NCI-H1105 (cell line): ENCODE results near the gene EDDM3A.
A peak's percentile ranks its signal among the peaks of the same experiment; 100 is the strongest.
"Not testable (repeated sequence)": the region's sequence is repeated elsewhere in the genome, so short reads cannot be mapped to it uniquely, and the experiment has no call there.

Experiments used
- DNase-seq: peaks from one replicate; lab custom pipeline; 2025; lab: John Stamatoyannopoulos, UW

The EDDM3A gene, protein sequence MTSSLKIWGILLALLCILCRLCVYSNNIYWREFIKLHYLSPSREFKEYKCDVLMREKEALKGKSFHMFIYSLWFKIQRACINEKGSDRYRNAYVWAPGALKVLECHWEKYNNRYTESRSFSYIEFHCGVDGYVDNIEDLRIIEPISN

DNA sequence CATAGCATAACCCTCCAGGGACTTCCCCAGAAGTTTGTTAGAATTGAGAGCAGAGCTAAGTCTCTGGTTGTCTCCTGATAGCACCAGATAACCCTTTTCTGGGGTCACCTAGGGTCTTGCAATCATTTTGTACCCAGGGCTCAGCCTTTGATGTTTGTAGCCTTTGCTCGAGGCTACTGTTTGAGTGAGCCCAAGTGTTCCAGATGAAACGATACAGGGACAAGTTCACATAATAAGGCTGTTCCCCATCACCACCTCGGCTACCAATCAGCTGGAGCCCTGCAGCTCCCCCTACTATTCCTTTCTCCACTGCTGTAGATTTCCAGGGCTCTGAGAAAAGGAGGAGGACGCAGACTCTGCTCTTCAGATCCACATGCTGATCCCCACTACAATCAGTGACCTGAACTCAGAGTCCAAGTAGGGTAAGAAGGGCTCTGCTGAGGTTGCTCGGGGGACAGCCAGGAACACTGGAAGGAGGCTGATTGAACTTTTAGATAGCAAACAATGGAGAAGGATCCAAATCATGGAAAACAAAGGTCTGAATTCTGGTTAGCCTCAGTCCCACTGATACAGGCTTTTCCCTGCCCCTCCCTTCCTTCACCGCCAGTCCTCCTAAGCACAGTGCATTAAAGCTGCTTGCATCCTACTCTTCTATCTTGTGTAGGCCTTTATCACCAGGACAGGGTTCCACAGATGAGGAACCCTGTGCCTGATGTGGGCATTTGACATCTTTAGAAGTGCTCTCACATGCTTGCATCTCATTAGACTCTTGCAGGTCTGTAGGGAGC is at the start of gene EDDM3A:
Gene EDDM3A, plus strand, starts transcription at position 317 of the 788 bp plus-strand sequence. CDS start 1,694 bp downstream, outside the sequence.
- DNase-seq: no peak

DNA sequence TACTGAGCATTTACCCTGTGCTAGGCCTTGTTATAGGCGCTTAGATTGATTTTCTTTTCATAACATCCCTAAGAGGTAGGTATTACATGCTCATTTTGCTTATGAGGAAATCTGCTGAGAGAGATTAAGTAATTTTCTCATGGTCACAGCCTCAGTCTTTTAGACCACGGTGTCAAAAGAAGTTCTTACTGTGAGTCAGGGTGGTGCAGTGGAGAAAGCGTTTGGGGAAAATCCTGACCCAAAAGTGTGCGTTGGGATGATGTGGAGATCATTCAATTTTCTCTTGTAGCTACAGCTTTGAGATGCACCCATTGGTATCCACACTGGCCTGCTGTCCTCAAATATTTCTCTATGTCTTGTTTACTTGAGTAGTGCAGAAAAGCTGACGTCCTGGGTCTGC is 48.9 kb upstream of the EDDM3A start:
- DNase-seq: no peak

DNA sequence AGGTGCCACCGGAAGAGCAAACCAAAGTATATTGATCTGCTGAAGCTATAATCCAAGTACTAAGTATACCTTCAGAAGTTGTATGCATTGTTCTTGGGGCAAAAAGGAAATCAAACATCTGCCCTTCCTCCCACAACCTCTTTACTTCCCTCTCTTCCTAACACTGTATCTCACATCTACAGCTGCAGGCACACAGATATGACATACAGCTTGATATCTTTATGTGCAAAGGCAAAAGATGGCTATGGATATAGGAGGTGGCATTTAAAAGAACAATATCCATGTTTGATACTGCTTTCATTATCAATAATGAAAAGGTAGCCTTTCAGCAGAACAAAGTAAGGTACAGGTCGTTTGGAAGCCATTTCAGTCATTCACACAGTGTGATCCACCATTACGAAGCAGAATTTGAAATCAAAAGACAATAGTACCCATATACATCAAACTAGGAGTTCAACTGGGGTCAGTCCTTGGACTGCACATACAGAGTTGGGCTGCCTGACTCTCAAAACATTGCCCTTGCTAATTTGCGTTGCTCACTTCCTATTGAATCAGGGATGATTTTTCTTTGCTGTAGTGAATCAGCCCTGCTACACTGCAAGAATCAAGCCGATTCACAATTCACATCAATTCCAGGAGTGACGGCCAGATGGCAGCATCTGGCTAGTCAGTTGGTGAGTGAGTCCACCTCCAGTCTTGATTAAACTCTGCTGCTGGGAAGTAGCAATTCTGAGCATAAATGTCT is 48.2 kb upstream of the EDDM3A start:
- DNase-seq: peak; percentile 37

DNA sequence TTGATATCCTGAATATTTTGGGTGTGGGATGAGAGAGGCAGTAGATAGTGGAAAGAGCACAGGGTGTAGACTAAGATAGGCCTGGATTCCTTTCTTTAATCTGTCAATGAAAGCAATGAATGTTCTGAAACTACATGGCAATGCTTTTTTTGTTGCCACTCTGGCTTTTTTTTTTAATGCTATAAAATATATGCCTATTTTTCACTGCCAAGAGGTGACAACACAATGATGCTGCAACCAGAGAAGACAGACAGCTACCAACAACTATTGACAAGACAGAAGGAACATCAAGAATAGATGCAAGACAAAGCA is 47.7 kb upstream of the EDDM3A start:
- no peak for DNase-seq

DNA sequence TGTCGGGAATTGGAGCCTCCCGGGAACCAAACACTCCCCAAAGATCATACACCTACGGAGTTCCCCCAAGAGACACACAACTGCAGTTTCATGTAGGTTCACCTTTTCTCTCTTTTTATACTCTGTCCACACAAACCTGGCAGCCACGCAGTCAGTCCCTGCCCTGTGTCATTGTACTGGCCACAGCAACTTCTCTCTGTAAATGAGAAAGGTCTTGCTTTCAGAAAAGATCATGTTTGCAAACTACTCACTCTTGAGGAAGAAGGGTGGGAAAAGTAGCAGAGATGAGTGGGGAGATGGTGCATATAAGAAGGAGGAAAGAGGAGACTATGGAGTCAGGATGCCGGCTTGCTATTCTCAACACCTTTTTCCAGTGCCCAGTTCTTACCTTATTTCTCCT is 46.8 kb upstream of the EDDM3A start:
- DNase-seq: no peak

DNA sequence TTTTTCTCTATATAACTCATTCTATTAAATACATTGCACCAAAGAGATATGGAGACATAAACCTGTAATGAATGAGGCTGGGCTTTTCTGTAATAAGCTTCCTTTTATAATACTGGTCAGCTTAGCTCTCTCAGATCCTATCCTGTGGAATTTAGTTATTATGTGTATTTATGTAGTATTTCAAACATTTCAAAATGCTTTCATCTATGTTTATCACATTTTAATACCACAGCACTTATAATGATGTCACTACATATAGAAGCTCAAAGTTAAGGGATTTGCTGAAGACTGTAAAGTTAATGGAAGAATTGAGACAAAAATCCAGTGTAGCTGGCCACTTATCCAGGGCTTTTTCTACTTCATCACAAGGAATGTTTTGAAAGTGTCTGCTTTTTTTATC is 45.8 kb upstream of the EDDM3A start:
- no peak for DNase-seq

DNA sequence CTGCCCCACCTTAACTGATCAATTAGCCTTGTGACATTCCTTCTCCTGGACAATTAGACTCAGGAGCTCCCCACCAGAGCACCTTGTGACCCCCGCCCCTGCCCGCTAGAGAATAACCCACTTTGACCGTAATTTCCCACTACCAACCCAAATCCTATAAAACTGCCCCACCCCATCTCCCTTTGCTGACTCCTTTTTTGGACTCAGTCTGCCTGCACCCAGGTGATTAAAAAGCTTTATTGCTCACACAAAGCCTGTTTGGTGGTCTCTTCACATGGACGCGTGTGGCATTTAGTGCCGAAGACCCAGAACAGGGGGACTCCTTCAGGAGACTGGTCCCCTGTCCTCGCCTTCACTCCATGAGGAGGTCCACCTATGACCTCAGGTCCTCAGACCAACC is 44.7 kb upstream of the EDDM3A start:
- not testable (repeated sequence) for DNase-seq

DNA sequence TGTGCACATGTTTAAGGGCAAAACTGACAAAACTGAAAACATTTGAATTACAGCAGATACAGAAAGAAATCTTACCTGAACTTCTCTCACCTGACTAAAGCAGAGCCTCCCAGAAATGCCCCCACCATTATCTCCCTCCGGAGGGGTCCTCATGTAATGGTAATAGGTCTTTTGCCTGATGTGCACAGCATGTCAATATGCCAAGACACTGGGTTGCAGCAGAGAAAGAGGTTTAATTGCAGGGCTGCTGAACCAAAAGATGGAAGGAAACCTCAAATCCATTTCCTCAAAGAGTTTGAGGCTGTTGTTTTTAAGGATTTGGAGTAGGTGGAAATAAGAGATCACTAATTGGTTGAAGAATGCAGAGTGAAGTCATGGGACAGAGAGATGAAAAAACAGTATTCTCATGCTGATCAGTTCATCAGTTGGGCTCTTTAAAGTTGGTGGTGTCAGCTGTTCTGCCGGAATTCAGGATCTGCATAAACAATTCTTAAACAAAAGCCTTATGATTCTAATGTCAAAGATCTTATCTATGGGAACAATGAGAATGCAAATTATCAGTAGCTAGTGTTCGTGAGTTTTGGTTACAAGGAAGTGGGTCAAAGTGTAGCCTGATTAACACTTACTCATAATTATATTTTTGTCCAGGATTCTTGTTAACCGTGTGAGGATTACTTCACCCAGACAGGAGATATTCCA is 38.9 kb upstream of the EDDM3A start:
- no peak for DNase-seq

DNA sequence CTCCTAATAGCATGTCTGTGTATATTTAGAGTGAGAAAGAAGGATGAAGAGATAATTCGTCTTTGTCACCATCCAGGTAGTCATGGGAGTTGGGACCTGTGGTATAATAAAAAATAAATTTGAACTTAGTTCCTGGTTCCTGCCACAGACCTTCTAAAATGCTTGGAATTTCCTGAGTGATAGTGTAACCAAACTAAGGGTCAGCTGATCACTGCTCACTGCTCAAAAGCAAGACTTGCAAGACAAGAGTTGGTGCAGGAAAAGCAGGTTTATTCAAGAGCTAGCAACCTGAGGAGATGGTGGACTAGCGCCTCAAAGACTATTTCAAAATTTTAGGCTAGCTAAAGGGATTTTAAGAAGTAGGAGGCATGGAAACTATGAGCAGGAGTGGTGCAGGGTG is 38.1 kb upstream of the EDDM3A start:
- DNase-seq: no peak

DNA sequence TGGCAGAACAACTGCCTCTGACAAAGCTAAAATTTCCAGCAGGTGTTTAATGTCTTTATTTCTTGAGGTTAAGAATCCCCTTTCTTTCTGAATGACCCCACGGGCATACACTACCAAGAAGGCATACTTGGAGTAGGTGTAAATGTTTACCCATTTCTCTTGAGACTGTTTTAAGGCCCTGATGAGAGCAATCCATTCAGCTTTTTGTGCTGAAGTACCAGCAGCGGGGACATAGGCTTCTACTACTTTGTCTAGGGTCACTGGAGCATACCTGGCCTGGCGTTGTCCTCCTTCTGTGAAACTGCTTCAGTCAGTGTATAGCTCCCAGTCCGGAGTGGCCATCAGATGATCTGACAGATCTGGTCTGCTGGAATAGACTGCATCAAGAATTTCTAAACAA is 34.4 kb upstream of the EDDM3A start:
- DNase-seq: no peak

DNA sequence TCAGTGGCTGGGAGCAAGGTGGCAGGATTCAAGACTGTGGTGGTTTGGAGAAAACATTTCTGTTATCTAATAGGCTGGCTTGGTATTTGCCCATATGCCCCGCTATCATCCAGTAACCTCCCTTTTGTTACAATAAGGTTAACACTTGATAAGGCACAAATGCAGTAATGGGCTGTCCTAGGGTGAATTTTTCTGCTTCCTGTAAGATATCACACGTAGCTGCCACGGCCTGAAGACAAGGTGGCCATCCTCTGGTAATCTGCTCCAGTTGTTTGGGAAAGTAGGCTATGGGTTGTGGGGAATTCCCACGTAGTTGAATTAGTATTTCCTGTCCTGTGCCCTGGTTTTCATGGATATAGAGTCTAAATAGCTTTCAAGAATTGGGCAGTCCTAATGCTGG is 34.0 kb upstream of the EDDM3A start:
- no peak for DNase-seq

DNA sequence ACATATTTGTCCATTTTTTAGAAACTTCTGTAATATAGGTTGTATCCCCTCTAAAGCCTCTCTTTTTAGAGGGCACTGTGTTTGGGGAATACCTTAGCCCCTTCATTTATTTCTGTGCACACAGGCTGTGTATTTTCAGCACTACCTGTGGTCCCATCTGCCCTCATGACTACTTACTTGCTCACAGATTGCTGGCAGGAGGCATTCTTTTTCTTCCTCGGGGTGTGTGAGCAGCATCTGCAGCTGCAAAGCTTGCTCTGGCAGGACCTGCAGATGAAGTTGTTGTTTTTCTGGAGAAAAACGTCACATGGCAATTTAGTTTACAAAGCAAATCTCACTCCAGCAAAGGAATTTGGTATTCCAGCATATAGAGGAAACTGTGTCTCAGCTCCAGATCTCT is 32.8 kb upstream of the EDDM3A start:
- no peak for DNase-seq

DNA sequence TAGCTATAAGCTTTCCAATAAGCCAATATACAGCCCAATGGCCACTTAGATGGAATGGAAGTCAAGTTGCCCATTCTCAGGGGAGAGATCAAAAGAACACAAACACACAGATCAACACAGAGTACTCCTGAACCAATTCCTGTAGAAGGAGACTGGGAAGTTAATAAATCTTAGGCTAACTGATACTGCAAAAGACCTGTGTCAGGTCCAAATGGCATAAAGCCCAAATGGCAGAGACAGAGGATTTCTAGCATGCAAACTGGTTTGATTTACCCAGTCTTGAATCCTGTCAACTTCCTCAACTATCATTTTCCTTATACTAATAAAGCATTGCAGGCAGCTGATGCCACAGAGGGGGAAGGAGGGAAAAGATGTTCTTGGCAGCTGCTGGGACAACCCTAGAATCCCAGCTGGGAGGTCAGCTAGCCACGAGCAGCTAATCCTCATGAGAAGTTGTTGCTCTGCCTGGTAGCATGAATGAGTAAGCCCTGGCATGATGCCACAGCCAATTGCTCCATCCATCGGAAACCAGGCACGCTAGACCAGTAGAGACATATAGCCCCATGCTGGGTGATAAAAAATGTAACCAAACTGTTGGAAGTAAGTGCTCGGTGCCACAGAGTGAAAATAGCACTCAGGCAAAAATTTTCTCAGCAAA is 31.0 kb upstream of the EDDM3A start:
- peak; percentile 6 for DNase-seq

DNA sequence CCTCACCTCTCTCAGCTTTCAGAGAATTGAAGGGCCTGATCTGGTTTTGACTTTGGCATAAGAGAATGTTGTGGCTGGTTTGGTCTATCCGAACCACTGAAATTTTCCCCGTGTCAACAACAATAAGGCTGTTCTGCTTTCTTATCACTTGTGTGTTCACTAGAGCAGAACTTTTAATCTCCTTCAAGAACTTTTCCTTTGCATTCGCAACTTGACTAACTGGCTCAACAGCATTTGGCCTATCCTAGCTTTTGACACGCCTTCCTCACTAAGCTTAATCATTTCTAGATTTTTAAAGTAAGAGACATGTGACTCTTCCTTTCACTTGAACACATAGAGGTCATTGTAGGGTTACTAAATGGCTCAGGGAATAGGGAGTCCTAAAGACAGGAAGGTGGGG is 25.9 kb upstream of the EDDM3A start:
- no peak for DNase-seq

DNA sequence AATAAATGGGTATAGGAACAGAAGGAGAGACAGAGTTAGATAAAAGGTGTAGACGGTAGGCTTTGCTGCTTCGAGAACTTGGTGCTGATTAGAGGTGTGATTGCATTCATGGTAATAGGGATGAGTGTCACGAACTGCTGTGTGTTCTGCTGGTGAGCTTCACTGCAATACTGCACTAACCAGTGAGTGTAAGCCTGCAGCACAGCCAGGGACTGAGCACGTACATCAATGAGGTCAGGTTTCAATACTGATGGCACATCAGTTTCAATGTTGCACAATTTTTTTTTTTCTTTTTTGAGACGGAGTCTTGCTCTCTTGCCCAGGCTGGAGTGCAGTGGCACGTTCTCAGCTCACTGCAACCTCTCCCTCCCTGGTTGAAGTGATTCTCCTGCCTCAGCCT is 24.9 kb upstream of the EDDM3A start:
- DNase-seq: no peak

DNA sequence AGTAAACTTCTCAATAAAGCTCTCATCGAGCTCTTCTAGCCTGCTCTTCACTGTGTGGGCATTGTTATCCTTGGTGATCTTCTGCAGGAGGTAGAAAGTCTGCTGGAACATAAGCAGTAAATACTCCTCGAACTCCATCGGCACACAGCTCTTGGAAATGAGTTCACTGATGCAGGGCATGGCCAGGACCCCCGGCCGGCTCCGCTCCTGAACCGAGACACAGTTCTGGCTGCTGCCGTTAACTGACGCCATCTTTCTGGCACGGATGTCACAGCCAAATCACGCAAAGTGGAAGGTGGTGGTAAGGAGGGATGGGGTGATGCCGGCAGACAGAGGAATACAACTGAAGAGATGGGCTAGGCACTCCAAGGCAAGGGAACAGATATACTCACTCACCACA is 23.7 kb upstream of the EDDM3A start:
- no peak for DNase-seq

DNA sequence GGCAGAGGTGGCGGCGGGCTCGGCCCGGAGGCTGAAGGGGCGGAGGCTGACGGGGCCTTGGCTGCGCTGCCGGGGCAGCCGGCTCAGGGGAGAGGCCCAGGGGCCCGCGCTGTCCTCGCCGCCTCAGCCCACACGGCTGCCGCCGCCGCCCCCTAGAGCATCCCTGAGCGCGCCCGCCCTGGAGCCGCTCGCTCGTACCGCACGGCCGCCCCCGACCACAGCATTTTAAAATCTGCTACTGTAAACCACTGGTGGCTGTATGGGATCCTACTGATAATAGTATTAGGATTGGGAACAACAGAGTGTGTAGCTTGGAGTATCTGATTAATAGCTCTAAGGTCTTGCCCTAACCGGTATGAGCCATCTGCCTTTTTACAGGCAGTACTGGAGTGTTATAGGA is 22.2 kb upstream of the EDDM3A start:
- no peak for DNase-seq

DNA sequence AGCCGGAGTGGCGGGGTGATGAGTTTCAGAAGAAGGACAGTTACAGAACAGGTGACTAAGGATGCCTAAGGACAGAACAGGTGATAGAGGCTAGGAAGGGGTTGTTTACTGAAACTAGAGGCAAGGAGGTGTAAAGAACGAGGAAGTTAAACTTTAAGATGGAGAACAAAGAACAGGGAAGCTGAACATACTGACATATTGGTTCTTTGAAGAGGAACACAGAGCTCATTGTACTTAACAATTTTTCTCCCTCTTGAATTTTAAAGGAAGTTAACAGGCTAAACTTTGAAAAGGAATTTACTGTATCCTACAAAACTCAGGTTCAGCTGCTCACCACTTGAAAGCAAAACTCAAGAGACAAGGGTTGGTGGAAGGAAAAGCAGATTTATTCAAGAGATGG is 19.6 kb upstream of the EDDM3A start:
- not testable (repeated sequence) for DNase-seq

DNA sequence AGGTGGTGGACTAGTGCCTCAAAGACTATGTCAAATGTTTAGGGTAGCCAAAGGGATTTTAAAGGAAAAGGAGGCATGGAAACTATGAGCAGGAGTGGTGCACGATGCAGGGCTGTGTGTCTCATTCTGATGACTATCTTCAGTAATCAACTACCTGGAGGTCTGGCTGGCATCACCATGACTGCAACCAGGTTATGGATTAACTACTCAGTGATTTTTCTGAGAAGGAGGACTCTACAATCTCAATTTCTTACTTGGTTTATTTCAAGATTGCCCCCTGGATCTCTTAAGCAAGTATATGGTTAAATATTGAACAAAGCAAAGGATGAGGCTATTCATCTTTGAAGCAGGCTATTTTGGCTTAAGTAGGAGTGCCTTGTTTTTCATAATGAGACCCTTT is 19.2 kb upstream of the EDDM3A start:
- DNase-seq: no peak

DNA sequence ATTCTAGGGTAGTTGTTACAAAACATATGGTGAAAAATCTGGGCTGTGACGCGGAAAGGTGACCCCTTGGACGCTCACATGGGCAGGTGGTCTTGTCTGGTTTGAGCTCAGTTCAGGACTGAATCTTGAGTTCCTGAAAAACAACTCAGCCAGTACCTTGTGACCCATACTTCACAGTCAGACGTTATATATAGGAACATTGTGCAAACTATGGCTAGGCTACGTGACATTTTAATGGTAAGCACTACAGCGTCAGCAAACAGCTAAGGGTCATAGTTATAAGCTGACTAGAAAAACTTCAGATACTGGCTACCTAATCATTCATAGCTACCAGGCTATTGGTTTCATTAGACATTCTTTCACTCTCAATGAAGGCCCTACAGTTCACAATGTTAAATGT is 14.8 kb upstream of the EDDM3A start:
- DNase-seq: no peak

DNA sequence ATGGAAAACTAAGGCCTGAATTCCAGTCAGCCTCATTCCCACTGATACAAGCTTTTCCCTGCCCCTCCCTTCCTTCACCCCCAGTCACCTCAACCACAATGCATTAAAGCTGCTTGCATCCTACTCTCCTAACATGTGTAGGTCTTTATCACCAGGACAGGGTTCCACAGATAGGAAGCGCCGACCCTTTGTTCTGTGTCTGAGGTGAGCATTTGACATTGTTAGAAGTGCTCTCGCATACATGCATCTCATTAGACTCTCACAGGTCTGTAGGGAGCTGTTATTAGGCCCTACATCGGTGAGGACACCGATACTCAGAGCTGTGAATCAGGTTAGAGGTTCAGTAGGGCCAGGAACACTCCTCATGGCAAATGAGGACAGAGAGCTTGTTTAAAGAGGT is 13.2 kb upstream of the EDDM3A start:
- no peak for DNase-seq

DNA sequence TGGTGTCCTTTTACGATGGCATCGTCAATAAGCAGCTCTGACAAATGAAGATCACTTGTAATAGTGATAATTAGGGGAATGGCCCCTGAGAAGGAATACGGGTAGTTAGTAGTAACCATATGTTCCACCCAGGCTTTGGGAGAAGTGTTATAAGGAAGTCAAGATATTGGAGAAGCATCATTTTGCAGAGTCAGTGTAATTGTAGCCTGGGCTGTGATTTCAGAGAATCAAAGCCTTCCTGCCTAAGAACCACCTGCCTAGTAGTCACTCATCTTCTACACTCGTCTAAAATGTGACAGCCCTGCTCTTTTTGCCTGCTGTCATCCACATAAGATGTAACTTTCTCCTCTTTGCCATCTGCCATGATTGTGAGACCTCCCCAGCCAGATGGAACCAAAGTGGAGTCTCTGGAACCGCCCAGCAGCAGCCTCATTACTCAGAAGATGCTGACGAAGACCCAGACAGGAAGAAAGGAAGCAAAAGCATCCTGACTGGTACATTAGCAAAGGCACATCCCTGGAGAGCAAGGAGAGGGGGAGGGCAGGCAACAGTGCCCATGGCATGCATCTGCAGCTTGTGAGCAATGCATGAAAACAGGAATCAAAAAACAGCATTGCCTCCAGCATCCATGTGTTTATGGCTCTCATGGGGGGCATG is 12.6 kb upstream of the EDDM3A start:
- no peak for DNase-seq
